ENCODE data around the gene MDH1B.

The MDH1B gene

DNA sequence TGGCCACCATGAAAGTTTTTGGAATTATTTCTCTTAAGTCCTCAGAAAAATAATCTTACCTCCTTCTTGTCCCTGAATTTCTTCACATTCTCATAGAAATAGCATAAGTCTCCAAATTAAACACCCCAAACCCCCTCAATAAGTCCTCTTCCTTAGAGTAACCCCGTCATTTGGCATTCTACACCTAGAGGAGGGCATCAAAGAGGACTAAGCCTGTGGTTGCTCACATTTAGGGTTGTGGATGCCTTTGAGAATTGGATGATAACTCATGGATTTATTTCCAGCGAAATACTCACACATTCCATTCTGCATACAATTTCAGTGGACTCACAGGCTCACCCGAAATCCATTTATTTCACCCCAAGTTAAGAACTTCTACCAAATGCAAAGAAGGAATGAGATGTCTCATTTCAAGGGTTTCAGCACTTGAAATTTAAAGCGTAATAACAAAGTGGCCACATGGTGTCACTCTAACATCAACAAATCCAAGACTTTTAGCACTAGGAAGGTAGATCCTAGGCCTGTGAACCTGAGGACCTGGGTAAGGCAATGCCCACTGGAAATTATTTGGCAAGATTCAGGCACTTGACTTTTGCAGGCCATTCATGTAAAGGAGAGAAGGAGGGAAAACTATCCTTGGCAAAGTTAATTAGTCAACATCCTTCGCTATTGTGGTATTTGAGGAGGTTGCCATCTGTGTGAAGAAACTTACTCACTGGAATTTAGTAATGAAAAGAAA, 71.6 kb downstream of the MDH1B start:
- DNase-seq = peak; percentile 88

DNA sequence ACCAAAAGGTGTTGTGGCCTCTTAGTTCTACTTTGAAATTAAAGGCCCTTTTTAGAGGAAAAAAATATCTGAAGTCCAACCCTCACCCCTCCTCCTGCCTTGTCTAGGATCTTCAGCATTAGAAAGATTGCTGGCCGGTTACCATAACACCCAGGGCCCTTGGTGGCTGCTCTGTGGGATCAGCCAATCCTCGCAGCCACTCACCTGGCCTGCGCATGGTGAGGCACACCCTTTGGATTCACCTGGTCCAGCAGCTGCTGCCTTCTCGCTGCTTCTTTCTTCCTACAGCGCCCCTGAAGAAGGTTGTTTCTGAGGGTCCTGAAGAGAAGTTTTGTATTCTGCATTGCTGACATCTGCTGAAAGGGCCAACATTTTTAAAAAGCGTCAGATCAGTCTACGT, 72.2 kb downstream of the MDH1B start:
- DNase-seq = no peak

DNA sequence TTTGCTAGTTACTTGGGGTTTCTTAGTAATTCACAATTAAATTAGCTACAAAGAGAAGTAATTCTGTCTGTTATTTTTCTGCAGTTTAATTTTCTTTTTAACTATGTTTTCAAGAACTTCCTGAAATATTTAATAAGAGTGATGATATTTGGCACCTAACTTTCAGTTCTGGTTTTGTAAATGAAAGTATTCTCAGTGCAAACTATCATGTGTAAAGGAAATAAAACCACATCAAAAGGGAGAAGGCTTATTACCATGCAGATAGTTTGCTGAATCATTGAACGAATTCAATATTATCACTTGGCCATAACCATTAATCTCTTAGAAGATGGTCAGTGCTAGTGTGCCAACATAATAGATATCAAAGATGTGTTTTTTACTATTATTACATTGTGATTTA, 76.1 kb downstream of the MDH1B start:
- no peak for DNase-seq

- DNase-seq = no peak
Observed at GRCh38 chr2:206688453-206688852, 76.7 kb downstream of the MDH1B start.

Data from eye (tissue), 1 donor.